HG03175 (cell line): ENCODE results near the gene TTC36.
"Not testable (repeated sequence)": the region's sequence is repeated elsewhere in the genome, so short reads cannot be mapped to it uniquely, and the experiment has no call there.

Experiments
- ATAC-seq: cut with Tn5 transposase; IDR thresholded peaks from one replicate; pipeline ENCODE4 v1.9.1; 2021; ENCODE audit warnings: mild to moderate bottlenecking, moderate library complexity; ENCODE audit not compliant: unreplicated experiment

The TTC36 gene

GRCh38 chr11:118574636-118575035 lies 47.4 kb downstream of the TTC36 start:
- no peak for ATAC-seq

DNA sequence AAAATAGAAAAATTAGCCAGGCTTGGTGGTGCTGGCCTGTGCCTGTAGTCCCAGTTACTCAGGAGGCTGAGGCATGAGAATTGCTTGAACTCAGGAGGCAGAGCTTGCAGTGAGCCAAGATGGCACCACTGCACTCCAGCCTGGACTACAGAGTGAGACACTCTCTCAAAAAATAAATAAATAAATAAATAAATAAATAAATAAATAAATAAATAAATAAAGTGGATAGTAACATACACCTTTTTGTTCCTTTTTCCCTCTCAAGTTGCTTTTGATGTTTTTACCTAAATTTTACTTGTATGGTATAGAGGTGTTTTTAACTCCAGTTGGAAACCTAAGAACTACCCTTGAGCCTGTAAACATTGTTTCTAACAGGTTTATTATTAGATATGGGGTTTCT lies 50.7 kb downstream of the TTC36 start:
- ATAC-seq: not testable (repeated sequence)
